RWPE2 (cell line): Measurements from ENCODE around the gene MBNL2.

Experiments used
- ATAC-seq: fragments of 200-7000 bp; cut with Tn5 transposase; 3 replicates; pipeline ENCODE4 v1.9.1; 2021; ENCODE audit warnings: low read depth
- DNase-seq: peaks from one replicate; pipeline ENCODE4 v3.0.0-alpha.2; 2020; ENCODE audit warnings: low spot score
- H3K27ac ChIP-seq: fragments of 450-650 bp; 2 replicates; pipeline ENCODE4 v1.5.1; 2017; ENCODE audit warnings: mild to moderate bottlenecking; ENCODE audit not compliant: poor library complexity, severe bottlenecking
- H3K27me3 ChIP-seq: fragments of 250-450 bp; sonication (Bioruptor Pico); 2 replicates; pipeline ENCODE4 v1.5.1; 2021; ENCODE audit warnings: mild to moderate bottlenecking, moderate library complexity; ENCODE audit not compliant: insufficient read depth, poor library complexity, severe bottlenecking
- H3K36me3 ChIP-seq: fragments of 250-450 bp; sonication (Bioruptor Pico); 2 replicates; pipeline ENCODE4 v1.5.1; 2020; ENCODE audit warnings: low read depth, mild to moderate bottlenecking, moderate library complexity
- H3K4me1 ChIP-seq: fragments of 250-450 bp; sonication (Bioruptor Pico); 2 replicates; pipeline ENCODE4 v1.5.1; 2021; ENCODE audit warnings: mild to moderate bottlenecking, moderate library complexity; ENCODE audit not compliant: insufficient read depth, poor library complexity, severe bottlenecking
- H3K4me3 ChIP-seq: fragments of 250-450 bp; sonication (Bioruptor Pico); 2 replicates; pipeline ENCODE4 v1.5.1; 2021; ENCODE audit warnings: mild to moderate bottlenecking, moderate library complexity; ENCODE audit not compliant: severe bottlenecking
- H3K9me3 ChIP-seq: fragments of 250-450 bp; sonication (Bioruptor Pico); 2 replicates; pipeline ENCODE4 v1.5.1; 2021; ENCODE audit warnings: mild to moderate bottlenecking, moderate library complexity; ENCODE audit not compliant: severe bottlenecking
- TF ChIP-seq, protein P1 (sequence below): fragments of 450-650 bp; IDR thresholded peaks from one replicate; pipeline ENCODE4 v1.5.1; 2017; ENCODE audit warnings: mild to moderate bottlenecking, moderate library complexity; ENCODE audit not compliant: poor library complexity, severe bottlenecking

MBNL2 gene

GRCh38 chr13:97238883-97239282, 16.8 kb downstream of the MBNL2 start:
- Histone ChIP-seq H3K4me3 (no peak overlapping the region), H3K4me1 (no peaks in the 10 kb centered on the region), H3K27ac (no peak overlapping the region), H3K9me3 (no peaks in the 10 kb centered on the region), H3K27me3 (no peaks in the 10 kb centered on the region), H3K36me3 (peaks cover 3% of the 10 kb centered on the region)
- no peak for ATAC-seq
- DNase-seq = no peak
- TF ChIP-seq, protein P1, sequence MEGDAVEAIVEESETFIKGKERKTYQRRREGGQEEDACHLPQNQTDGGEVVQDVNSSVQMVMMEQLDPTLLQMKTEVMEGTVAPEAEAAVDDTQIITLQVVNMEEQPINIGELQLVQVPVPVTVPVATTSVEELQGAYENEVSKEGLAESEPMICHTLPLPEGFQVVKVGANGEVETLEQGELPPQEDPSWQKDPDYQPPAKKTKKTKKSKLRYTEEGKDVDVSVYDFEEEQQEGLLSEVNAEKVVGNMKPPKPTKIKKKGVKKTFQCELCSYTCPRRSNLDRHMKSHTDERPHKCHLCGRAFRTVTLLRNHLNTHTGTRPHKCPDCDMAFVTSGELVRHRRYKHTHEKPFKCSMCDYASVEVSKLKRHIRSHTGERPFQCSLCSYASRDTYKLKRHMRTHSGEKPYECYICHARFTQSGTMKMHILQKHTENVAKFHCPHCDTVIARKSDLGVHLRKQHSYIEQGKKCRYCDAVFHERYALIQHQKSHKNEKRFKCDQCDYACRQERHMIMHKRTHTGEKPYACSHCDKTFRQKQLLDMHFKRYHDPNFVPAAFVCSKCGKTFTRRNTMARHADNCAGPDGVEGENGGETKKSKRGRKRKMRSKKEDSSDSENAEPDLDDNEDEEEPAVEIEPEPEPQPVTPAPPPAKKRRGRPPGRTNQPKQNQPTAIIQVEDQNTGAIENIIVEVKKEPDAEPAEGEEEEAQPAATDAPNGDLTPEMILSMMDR = no peak

DNA sequence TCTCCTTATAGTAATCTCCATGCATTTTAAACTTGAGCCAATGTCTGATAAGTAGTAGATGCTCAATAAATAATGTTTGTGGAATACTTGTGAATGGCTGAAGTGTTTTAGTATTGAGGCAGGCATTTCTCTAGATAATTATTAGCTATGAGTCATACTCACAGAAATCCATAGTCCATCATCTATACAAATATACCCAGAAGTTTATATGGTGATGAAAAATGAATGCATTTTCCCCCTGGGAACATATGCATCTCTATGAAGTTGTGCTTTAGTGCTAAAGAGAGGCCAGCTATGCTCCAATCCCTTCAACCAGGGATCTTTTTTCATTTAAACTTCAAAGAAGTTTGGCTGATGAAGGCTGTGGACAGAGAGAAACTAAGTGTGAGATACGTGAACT, 17.2 kb downstream of the MBNL2 start:
- no peaks in the 10 kb centered on the region for H3K9me3 ChIP-seq
- no peak overlapping the region for H3K4me3 ChIP-seq
- H3K27ac ChIP-seq = no peak overlapping the region
- no peaks in the 10 kb centered on the region for H3K27me3 ChIP-seq
- ATAC-seq = 0 out of 3 replicates have a peak, but pooled peaks have one; percentile 14
- DNase-seq = no peak
- TF ChIP-seq, protein P1 = no peak
- no peaks in the 10 kb centered on the region for H3K4me1 ChIP-seq
- H3K36me3 ChIP-seq = peaks cover 3% of the 10 kb centered on the region

DNA sequence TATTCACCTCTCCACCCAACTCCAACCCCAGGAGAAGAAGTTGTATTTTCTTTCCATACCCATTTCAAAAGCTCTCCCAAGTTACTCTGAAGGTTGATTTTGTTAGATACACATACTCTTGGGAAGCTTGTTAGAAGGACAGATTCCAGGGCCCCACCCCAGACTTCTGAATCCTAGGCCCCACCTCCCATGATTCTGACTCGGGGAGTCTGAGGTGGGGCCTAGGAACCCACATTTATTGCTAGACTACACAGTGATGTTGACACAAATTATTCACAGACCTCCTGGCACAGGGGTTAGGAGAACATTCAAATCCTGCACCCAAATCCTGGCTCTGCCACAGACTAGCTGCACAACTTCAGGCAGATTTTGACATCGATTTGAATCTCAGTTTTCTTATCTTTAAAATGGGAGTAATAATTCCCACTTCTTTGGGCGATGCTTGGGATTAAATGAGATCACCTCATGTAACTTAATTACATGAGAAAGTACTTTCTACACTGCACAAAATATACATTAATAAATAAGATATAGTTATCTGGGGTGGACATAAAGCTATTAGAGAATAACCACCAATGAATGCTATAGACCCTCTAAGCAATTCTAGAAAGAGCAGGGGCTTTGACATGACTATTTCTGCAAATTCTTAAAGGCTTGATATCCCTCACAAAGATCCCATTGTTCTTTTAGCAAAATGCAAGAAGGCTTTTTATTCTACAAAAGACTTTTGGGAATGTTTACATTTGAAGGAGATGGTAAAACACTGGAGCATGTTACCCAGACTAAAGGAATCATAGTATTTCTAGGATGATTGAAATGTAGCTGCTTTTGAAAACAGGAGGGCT, 18.0 kb downstream of the MBNL2 start:
- DNase-seq (no peak), ATAC-seq (no peak)
- Histone ChIP-seq H3K4me1 (no peaks in the 10 kb centered on the region), H3K4me3 (no peak overlapping the region), H3K36me3 (peaks cover 3% of the 10 kb centered on the region; the same call in 1 of the 2 replicates), H3K27ac (no peak overlapping the region), H3K27me3 (no peaks in the 10 kb centered on the region), H3K9me3 (no peaks in the 10 kb centered on the region)
- TF ChIP-seq, protein P1 = no peak

GRCh38 chr13:97240788-97241734, 18.9 kb downstream of the MBNL2 start:
- peaks cover 7% of the 10 kb centered on the region; the same call in 1 of the 2 replicates for H3K36me3 ChIP-seq
- DNase-seq = no peak
- no peak overlapping the region for H3K4me3 ChIP-seq
- H3K9me3 ChIP-seq = no peaks in the 10 kb centered on the region
- no peak overlapping the region for H3K27ac ChIP-seq
- no peaks in the 10 kb centered on the region for H3K4me1 ChIP-seq
- no peak for ATAC-seq
- no peaks in the 10 kb centered on the region for H3K27me3 ChIP-seq
- TF ChIP-seq, protein P1 = no peak
